ENCODE results near the gene TRIM5.
"Not testable (repeated sequence)": the region's sequence is repeated elsewhere in the genome, so short reads cannot be mapped to it uniquely, and the experiment has no call there.

TRIM5 gene

GRCh38 chr11:5688482-5688881, 3.6 kb upstream of the TRIM5 start:
- no peak for DNase-seq

DNA sequence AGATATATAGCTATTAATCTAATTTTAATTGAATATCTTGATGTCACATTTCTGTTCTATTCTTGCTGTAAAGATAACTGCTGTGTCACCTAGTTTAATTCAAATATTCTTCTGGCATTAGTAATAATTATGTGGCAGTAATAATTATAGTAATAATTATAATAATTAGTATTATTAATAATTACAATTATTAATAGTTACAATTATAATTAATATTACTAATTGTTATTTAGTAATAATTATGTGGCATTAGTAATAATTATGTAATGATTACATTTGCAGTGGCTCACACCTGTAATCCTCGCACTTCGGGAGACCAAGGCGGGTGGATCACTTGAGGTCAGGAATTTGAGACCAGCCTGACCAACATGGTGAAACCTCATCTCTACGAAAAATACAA, 1.6 kb upstream of the TRIM5 start:
- DNase-seq = no peak

DNA sequence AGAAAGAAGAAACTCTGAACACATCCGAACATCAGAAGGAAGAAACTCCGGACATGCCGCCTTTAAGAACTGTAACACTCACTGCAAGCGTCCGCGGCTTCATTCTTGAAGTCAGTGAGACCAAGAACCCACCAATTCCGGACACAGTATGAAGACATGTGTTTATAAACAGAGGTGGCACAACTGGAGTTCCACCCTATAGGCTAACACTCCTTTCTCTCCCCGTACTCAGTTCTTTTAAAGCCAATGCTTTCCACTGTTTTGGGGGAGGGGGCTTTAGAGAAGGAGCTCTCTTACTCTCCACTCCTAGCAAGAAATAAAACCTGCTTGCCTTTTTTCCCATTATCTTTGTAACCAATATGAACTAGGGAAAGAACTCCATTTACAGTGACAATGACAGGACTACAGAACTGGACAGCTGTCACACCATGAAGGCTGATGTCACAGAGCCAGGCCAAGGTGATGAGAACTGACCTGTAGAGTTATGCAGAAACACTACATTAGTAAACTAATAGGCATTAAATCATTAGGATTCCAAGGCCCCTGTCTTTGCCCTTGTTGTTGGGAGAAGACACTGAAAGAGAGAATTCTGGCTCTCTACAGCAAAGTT, 733 bp downstream of the TRIM5 start:
- DNase-seq = no peak

DNA sequence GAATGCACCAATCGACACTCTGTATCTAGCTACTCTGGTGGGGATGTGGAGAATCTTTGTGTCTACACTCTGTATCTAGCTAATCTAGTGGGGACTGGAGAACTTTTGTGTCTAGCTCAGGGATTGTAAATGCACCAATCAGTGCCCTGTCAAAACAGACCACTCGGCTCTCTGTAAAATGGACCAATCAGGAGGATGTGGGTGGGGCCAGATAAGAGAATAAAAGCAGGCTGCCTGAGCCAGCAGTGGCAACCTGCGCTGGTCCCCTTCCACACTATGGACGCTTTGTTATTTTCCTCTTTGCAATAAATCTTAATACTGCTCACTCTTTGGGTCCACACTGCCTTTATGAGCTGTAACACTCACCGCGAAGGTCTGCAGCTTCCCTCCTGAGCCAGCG, 1.3 kb downstream of the TRIM5 start:
- peak; percentile 5 to 33 (median 20) for DNase-seq

- not testable (repeated sequence) for DNase-seq
Observed at GRCh38 chr11:5682890-5683441, 1.9 kb downstream of the TRIM5 start.

DNA sequence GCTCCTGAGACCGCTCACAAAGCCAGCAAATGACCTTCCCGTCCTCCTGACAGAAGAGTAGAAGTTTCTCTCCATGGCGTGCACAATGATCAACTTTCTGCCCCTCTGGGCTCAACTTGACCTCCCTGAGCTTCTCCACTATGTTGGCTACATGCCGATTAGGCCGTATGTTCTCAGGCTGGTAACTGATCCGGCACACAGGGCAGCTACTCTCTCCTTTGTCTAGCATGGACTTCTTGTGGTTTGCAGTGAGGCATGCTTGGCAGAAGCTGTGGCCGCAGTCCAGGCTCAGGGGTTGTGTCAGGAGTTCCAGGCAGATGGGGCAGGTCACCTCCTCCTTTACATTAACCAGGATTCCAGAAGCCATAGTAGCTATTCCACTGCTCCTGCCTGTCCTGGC, 5.1 kb downstream of the TRIM5 start:
- DNase-seq = no peak

DNA sequence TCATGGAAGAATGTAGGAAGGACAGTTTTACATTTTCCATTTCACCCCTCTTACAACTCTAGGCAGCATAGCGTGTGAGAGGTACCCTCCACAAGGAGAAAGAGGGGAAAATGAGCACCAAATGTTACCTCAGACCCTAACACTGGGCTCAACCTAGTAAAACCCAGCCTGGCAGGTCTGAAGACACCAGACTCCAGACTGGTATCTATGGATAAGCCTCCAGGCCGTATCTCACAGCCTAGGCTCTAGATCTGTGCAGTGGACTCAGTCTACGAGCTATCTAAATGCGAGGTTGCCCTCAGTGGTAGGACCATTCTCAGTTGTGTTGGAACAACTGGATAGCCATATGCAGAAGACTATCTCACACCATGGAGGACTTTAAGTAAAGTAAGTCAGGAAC, 10.5 kb downstream of the TRIM5 start:
- DNase-seq = no peak

- DNase-seq = no peak
Observed at GRCh38 chr11:5671831-5672230, 13.0 kb downstream of the TRIM5 start.

DNA sequence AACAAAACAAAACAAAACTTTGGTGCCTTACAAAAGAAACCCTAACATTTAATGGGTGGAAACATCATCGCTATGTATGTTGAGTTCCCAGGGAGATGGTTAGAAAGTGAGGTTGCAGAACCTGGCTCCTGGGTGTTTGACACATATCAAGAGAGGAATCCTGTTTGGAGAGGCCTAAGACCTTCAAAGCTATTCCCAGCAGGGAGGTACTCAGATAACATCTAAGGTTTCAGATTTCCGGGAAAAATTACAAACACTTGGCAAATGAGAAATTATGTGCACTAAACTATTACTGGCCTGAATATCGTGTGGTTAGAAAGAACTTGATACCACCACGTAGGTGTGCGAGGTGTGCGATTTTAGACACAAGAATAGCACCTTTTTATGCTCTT, 18.5 kb downstream of the TRIM5 start:
- DNase-seq = no peak

- DNase-seq = no peak
Observed at GRCh38 chr11:5665746-5666401, 19.0 kb downstream of the TRIM5 start.

DNA sequence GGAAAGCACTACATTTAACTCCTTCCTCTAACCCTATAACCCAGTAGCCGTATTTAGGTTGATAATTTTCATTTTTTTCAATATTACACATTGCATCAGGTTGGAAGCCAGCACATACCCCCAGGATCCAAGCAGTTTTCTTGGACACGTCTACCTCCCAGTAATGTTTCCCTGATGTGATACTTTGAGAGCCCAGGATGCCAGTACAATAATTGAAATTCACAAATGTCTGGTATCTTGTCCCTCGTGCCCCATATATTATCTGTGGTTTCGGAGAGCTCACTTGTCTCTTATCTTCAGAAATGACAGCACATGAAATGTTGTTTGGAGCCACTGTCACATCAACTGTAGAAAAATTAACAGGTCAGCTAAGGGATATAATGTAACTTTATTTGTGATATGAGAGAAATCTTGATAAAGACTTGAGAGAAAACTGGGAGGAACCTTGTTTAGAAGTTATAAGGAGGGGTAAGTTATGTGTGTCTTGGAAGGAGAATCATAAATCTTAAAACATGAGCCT, 19.8 kb downstream of the TRIM5 start:
- DNase-seq = no peak

DNA sequence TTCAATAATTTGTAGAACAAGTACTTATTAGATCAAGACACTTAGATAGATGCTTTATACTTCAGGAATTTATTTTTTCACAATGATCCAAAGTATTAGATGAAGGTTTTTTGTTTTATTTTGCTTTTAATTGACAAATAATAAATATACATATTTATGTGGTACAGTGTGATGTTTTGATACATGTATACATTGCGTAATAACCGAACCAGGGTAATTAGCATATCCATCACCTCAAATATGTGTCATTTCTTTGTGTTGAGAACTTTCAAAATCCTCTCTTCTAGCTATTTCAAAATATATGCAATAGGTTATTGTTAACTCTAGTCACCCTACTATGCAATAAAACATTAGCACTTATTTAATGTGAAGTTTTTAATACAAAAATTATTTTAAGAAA, 21.4 kb downstream of the TRIM5 start:
- no peak for DNase-seq

- no peak for DNase-seq
Observed at GRCh38 chr11:5658318-5658717, 26.6 kb downstream of the TRIM5 start.

GRCh38 chr11:5656956-5657355, 27.9 kb downstream of the TRIM5 start:
- DNase-seq = not testable (repeated sequence)

GRCh38 chr11:5655474-5655873, 29.4 kb downstream of the TRIM5 start:
- DNase-seq = no peak

- no peak for DNase-seq
Observed at GRCh38 chr11:5646139-5646538, 38.7 kb downstream of the TRIM5 start.

GRCh38 chr11:5643585-5643984, 41.3 kb downstream of the TRIM5 start:
- DNase-seq = no peak

DNA sequence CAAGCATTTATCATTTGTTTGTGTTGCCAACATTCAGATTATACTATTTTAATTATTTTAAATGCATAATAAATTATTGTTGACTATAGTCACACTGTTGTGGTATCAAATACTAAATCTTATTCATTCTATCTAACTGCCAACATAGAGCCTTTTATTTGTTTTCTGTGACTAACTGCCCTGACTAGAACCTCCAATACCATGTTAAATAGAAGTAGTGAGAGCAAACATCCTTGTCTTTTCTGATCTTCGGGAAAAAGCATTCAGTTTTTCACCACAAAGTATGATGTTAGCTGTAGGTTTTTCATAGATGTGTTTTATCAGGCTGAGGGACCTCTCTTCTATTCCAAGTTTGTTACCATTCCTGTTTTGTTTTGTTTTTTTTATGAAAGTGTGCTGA, 44.9 kb downstream of the TRIM5 start:
- DNase-seq = no peak

DNA sequence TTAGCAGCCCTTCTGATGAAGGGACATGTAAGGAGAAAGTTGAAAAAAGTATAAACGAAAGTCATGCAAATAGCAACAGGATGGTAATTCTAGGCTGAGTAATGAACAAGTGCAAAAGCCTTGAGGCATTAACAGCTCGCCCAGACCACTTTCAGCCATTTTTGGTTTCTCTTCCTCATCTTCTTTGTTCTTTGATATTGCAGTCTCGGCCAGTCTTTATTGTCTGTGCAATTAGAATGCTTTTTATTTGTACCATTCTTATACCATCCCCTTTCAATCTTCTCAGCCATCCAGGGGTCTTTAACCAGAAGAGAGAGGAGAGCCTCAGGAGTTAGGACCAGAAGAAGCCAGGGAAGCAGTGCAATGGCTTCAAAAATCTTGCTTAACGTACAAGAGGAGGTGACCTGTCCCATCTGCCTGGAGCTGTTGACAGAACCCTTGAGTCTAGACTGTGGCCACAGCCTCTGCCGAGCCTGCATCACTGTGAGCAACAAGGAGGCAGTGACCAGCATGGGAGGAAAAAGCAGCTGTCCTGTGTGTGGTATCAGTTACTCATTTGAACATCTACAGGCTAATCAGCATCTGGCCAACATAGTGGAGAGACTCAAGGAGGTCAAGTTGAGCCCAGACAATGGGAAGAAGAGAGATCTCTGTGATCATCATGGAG, 52.8 kb downstream of the TRIM5 start:
- no peak for DNase-seq

DNA sequence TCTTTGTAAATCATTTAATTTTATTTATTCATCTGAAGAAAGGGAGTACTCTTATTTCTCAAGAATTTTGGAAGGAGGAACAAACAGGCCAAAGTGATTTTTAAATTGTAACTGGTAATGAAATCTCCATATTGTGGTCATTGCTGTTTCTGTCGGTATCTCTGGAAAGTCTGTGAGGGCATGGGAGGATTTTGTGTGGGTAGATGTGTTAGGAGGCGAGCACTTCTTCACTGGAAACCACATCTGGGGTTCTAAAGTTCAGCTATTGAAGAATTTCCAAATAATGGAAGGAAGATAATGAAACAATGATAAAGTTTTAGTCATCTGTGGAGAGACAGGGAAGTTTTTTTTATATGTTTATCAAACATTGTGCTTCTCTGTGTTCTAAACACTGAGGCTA, 53.5 kb downstream of the TRIM5 start:
- no peak for DNase-seq

- DNase-seq = no peak
Observed at GRCh38 chr11:5626196-5626595, 58.7 kb downstream of the TRIM5 start.

GRCh38 chr11:5625281-5625680, 59.6 kb downstream of the TRIM5 start:
- DNase-seq = no peak

DNA sequence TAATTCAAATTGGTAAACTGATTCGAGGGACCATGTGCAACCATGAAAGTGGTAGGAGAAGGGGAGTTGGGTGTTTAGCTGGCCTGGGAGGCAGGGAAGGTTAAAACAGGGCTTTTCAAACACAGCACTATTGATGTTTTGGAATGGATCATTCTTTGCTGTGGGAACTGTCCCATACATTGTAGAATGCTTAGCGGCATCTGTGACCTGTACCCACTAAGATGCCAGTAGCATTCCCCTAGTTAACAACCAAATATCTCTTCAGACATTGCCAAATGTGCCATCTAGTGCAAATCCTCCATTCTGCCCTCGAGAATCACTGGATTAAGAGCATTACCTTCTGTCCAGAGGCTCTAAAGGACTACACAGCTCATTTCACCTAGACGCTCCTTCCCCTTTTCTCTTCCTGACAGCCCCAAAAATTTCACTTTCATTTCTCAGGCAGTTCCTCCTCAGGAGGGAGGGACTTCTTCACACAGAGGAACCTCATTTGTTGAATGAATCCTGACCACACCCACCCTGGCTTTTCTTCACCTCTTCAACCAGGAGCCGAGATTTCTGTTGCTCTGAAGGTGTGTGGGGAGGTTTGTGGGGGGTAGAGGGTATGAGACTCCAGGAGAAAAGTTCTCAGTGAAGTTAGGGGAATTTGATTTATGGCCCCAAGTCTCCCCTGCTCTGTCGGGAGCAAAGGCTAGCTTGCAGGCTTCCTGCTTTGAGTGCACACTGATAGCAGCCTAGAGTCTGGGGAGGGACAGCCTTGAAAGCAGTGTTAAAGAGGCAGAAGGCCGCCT, 60.2 kb downstream of the TRIM5 start, which contains the start of gene TRIM34:
TRIM34 (plus strand) TSS at position 513 of the 791 bp plus-strand sequence. CDS start 7,331 bp downstream, outside the sequence.
- peak; percentile 39 to 76 (median 56) for DNase-seq
